Left renal pelvis (tissue), 4 donors: ENCODE results near the gene ADH1B. TPM values are rescaled to one million over a fixed set of nuclear protein-coding genes. Genes with fewer than 3 reads are reported as not detected.
"Not testable (repeated sequence)": the region's sequence is repeated elsewhere in the genome, so short reads cannot be mapped to it uniquely, and the experiment has no call there.

Source experiments
- DNase-seq, 4 donors: peaks; one replicate each; pipeline ENCODE4 v3.0.0-alpha.2; 2013; ENCODE audit warnings: low read depth in 4 of 4, low spot score in 3 of 4
- polyA plus RNA-seq, 4 donors: library from polyadenylated mRNA; unstranded; fragments of 120-200 nt; gene quantifications; one replicate each; pipeline ENCODE4 v1.2.1, GENCODE V29; 2013; ENCODE audit not compliant: insufficient read length in 4 of 4

Gene ADH1B
- polyA plus RNA-seq: 10 to 100 TPM; 12.1 to 30.0 (median 24.3) TPM

GRCh38 chr4:99321241-99322191 lies at the start of gene ADH1B:
Gene ADH1B (minus strand): TSS chr4:99321401. CDS start chr4:99321331, 70 bp downstream.
- no peak for DNase-seq

DNA sequence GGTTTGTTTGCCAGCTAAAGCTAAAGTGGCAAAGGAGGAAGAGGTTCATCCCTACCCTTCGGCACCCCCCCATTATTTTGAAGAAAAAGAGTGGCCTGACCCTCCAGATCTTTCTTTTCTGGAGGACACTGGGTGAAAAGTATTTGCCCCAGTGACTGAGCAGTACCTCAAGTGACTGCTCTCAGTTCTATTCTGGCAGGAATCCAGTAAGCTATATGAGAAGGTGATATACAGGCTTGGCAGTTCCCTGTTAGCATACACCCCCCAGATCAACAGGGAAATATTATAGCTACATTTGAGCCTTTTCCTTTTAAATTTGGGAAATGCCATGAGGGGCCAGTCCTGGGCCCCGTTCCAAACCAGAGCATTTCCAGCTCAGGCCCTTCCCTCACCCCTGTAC lies 46.6 kb upstream of the ADH1B start:
- not testable (repeated sequence) for DNase-seq

DNA sequence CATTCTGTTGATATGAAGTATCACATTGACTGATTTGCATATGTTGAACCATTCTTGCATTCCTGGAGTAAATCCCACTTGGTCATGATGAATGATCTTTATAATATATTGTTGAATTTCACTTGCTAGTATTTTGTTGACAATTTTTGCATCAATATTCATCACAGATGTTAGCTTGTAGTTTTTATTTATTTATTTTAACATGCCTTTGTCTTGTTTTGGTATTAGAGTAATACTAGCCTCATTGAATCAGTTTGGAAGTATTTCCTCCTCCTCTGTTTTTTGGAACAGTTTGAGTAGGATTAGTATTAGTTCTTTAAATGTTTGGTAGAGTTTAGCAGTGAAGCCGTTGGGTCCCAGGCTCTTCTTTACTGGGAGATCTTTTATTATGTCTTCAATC lies 45.3 kb upstream of the ADH1B start:
- no peak for DNase-seq

DNA sequence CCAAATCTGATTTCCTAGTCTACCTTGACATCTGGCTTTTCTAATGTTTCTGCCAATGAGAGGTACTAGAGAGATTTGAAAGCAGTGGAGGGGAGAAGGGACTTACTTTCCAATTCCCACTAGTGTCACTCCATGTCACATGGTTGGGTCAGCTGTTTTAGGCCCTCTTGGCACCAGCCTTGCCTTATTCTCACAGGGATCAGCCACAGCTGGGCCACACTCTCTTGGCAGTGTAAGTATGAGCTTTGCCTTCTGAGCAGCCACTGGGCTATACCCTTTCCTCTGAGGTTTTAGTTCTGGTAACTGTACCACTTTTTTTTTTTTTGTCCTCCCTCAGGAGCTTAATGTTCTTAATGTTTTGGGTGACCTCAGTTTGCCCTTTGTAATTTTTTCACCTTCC lies 41.6 kb upstream of the ADH1B start:
- DNase-seq: no peak

- DNase-seq: no peak
These were observed 40.7 kb upstream of the ADH1B start for GRCh38 chr4:99361899-99362275.

GRCh38 chr4:99361268-99361898 lies 40.2 kb upstream of the ADH1B start:
- DNase-seq: no peak

DNA sequence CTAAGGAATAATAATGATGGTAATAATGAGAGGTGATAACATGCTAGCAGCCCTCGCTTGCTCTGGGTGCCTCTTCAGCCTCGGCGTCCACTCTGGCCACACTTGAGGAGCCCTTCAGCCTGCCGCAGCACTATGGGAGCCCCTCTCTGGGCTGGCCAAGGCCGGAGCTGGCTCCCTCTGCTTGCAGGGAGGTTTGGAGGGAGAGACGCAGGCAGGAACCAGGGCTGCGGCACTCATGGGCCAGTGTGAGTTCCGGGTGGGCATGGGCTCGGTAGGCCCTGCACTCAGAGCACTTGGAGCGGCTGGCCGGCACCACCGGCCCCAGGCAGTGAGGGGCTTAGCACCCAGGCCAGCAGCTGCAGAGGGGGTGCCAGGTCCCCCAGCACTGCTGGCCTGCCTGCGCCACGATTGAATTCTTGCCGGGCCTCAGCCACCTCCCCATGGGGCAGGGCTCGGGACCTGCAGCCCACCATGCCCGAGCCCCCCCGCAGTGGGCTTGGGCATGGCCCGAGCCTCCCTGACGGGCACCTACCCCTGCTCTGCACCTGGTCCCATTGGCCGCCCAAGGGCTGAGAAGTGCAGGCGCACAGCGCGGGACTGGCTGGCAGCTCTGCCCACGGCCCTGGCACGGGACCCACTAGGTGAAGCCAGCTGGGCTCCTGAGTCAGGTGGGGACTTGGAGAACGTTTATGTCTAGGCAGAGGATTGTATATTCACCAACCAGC lies 38.4 kb upstream of the ADH1B start:
- no peak for DNase-seq

DNA sequence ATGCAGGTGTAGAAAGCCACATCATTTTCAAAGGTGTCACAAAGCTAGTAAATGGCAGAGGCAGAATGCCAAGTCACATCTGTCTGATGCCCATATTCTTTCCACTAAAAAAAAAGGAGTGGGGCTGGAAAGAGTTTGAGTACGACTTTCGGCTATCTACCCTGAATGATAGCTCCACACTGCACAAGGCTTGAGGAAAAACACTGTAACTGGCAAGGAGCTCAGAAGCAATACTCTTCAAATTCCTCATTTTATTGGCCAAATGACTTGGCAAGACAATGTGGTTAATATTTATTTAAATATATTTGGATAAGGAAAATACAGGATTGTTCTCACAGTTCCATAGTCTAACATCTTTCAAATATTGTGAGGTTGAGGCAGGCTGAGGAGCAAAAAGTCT lies 36.7 kb upstream of the ADH1B start:
- no peak for DNase-seq

DNA sequence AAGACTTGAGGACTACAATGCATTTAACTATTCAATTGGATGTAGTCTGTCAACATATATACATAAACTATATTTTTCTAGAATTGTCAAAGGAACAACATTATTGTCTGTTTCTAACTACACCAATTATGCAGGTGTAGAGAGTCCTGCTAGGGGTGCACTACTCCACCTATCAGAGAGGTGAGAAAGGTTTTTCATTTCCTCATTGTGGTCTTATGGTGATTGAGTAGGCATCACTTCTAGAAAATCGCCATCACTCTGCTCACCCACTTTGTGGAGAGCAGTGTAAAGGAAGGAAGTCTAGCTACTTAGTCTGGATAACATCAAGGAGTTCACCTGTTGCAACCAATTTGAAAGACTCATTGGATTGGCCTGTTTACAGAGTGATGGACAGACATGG lies 35.8 kb upstream of the ADH1B start:
- no peak for DNase-seq

GRCh38 chr4:99356149-99356548 lies 34.9 kb upstream of the ADH1B start:
- not testable (repeated sequence) for DNase-seq

GRCh38 chr4:99352602-99353537 lies 31.7 kb upstream of the ADH1B start, which contains the start of gene ADH1C:
Gene ADH1C (minus strand): TSS chr4:99352746. CDS start chr4:99352675, 71 bp downstream.
- DNase-seq: peak in 3 of 4 donors; percentile 32 to 59 (median 50)

DNA sequence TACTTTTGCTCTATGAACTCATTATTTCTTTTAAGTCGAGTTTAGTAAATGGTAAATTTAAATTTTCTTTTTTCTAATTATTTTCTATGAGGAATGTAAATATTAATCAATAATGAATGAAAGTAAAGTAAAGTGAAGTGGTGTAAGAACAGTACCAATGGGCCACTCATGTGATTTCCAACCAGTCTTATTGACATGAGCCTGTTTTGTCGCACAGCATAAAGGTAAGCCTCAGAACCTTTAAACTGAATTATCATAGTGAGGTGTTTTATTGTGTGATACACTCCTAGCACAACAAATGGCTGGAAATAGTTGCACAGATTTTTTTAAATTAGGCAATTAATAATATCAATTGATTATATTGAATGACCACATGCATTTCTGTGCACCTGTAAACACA lies 30.3 kb upstream of the ADH1B start:
- DNase-seq: no peak

- DNase-seq: no peak
These were observed 28.1 kb upstream of the ADH1B start for GRCh38 chr4:99349338-99349737.

- not testable (repeated sequence) for DNase-seq
These were observed 21.4 kb upstream of the ADH1B start for GRCh38 chr4:99342624-99343023.

GRCh38 chr4:99341426-99341825 lies 20.2 kb upstream of the ADH1B start:
- DNase-seq: no peak

DNA sequence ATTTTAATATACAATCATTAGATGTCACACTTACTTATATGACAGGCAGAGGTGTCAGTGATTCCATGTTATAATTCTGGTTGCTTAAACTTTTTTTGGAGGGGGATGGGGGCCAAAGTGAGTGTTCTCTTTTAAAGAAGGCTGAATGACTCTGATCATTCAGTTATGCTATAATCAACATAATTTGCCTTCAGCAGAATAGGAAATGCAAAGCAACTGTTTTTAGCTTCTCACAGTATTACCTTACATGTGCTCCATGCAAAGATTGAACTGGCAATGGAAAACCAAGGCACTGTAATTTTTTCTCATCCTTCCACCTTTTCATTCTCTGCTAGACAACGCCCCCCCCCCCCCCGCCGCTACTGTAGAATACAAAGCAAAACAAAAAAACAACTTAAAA lies 18.0 kb upstream of the ADH1B start:
- no peak for DNase-seq

DNA sequence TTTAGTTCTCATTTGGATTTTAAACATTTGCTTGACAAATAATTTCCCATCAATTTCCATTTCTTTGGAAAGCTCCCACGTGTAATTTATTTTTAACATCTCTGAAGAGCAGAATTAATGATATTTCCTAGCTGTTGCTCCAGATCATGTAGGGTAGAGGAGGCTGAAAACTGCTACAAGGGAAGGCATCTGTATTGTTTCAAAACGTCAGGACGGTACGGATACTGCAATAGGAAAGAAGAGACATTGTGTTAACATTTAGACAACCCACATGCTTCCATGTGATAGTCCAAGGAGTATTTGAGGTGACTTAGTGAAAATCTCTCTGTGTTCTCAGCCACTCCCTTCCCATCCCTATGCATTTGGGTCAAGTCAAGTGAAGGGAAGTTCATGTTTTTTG lies 15.4 kb upstream of the ADH1B start:
- DNase-seq: no peak

- no peak for DNase-seq
These were observed 13.7 kb upstream of the ADH1B start for GRCh38 chr4:99334880-99335279.

DNA sequence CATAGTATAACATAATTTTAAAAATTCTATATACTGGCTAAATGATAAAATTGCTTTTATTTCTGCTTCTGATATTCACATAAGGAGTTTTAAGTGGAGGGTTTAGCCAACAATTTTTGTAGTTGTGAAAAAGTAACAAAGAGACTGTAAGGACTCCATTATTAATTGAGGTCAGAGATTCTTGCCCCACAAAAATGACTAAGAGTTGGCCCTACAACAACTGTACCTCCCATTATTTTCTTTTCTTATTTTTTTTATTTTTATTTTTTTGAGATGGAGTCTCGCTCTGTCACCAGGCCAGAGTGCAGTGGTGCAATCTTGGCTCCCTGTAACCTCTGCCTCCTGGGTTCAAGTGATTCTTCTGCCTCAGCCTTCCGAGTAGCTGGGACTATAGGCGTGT lies 9.4 kb upstream of the ADH1B start:
- DNase-seq: no peak

- DNase-seq: no peak
These were observed 8.7 kb upstream of the ADH1B start for GRCh38 chr4:99329876-99330275.
